ENCODE measurements around the gene ECM1.

ECM1 gene

GRCh38 chr1:150474869-150475268 is 33.0 kb upstream of the ECM1 start:
- DNase-seq (ENCODE audit: low read depth) = no peak
- H3K4me3 ChIP-seq (ENCODE audit: control insufficient read depth, low read depth, low read length) = no peak overlapping the region
- no peak for TF ChIP-seq CTCF (conservative IDR thresholded peaks at IDR 0.05; ENCODE audit: control insufficient read depth, insufficient read depth, low read depth, low read length)

- no peak for TF ChIP-seq CTCF (conservative IDR thresholded peaks at IDR 0.05; ENCODE audit: control insufficient read depth, insufficient read depth, low read depth, low read length)
- H3K4me3 ChIP-seq (ENCODE audit: control insufficient read depth, low read depth, low read length) = no peak overlapping the region
- DNase-seq (ENCODE audit: low read depth) = peak; percentile 47
Measured at GRCh38 chr1:150476754-150477153, 31.2 kb upstream of the ECM1 start.

GRCh38 chr1:150477320-150477719 is 30.6 kb upstream of the ECM1 start:
- TF ChIP-seq CTCF (conservative IDR thresholded peaks at IDR 0.05; ENCODE audit: control insufficient read depth, insufficient read depth, low read depth, low read length) = no peak
- no peak for DNase-seq (ENCODE audit: low read depth)
- H3K4me3 ChIP-seq (ENCODE audit: control insufficient read depth, low read depth, low read length) = no peak overlapping the region

GRCh38 chr1:150477733-150478132 is 30.2 kb upstream of the ECM1 start:
- peak; percentile 46 for DNase-seq (ENCODE audit: low read depth)
- no peak for TF ChIP-seq CTCF (conservative IDR thresholded peaks at IDR 0.05; ENCODE audit: control insufficient read depth, insufficient read depth, low read depth, low read length)
- no peak overlapping the region for H3K4me3 ChIP-seq (ENCODE audit: control insufficient read depth, low read depth, low read length)

GRCh38 chr1:150479370-150479769 is 28.5 kb upstream of the ECM1 start:
- TF ChIP-seq CTCF (conservative IDR thresholded peaks at IDR 0.05; ENCODE audit: control insufficient read depth, insufficient read depth, low read depth, low read length) = no peak
- H3K4me3 ChIP-seq (ENCODE audit: control insufficient read depth, low read depth, low read length) = no peak overlapping the region
- DNase-seq (ENCODE audit: low read depth) = no peak

- no peak for TF ChIP-seq CTCF (conservative IDR thresholded peaks at IDR 0.05; ENCODE audit: control insufficient read depth, insufficient read depth, low read depth, low read length)
- no peak overlapping the region for H3K4me3 ChIP-seq (ENCODE audit: control insufficient read depth, low read depth, low read length)
- DNase-seq (ENCODE audit: low read depth) = no peak
Measured at GRCh38 chr1:150479927-150480352, 28.0 kb upstream of the ECM1 start.

GRCh38 chr1:150484431-150484830 is 23.5 kb upstream of the ECM1 start:
- DNase-seq (ENCODE audit: low read depth) = peak; percentile 63
- H3K4me3 ChIP-seq (ENCODE audit: control insufficient read depth, low read depth, low read length) = no peak overlapping the region
- TF ChIP-seq CTCF (conservative IDR thresholded peaks at IDR 0.05; ENCODE audit: control insufficient read depth, insufficient read depth, low read depth, low read length) = no peak

Measured in fibroblast of mammary gland (primary cell).